HepG2 (cell line): ENCODE data around the gene KDM3B. TPM values are rescaled to one million over a fixed set of nuclear protein-coding genes. Genes with fewer than 3 reads are reported as not detected.

Experiments
- ATF7-NPFF ChIP-seq: sonication (generic); formaldehyde crosslinking; IDR thresholded peaks from 2 replicates; pipeline ENCODE4 v1.8.1; 2023; ENCODE audit warnings: mild to moderate bottlenecking, low read depth, missing genetic modification reagents, moderate library complexity
- CEBPB ChIP-seq: IDR thresholded peaks from 2 replicates; pipeline ENCODE4 v1.6.1; 2011; ENCODE audit warnings: low read depth, low read length, improper control_type of control experiment, borderline replicate concordance
- DZIP1 ChIP-seq: sonication (generic); formaldehyde crosslinking; IDR thresholded peaks from 2 replicates; pipeline ENCODE4 v1.5.0; 2020; ENCODE audit warnings: mild to moderate bottlenecking, missing genetic modification reagents
- FOXK2 ChIP-seq: fragments of 450-650 bp; IDR thresholded peaks from 2 replicates; pipeline ENCODE4 v1.6.1; 2016
- GRHL1 ChIP-seq: sonication (generic); formaldehyde crosslinking; conservative IDR thresholded peaks from 2 replicates; pipeline ENCODE4 v1.8.0; 2022; ENCODE audit warnings: missing genetic modification reagents
- HES4 ChIP-seq: sonication (generic); formaldehyde crosslinking; IDR thresholded peaks from 2 replicates; pipeline ENCODE4 v1.9.0; 2021; ENCODE audit warnings: mild to moderate bottlenecking, missing genetic modification reagents, borderline replicate concordance
- HNRNPH1 ChIP-seq: fragments of 200-400 bp; formaldehyde crosslinking; optimal IDR thresholded peaks from 2 replicates; pipeline ENCODE3; 2017; ENCODE audit warnings: mild to moderate bottlenecking, low read depth, low read length
- KLF11 ChIP-seq: IDR thresholded peaks from 2 replicates; pipeline ENCODE4 v1.6.1; 2016; ENCODE audit warnings: missing compliant biosample characterization
- MXD4 ChIP-seq: IDR thresholded peaks from 2 replicates; pipeline ENCODE4 v1.6.1; 2016; ENCODE audit warnings: mild to moderate bottlenecking, missing biosample characterization, missing genetic modification reagents
- NR2C2 ChIP-seq: sonication (generic); formaldehyde crosslinking; IDR thresholded peaks from 2 replicates; pipeline ENCODE4 v1.4.0; 2020; ENCODE audit warnings: missing genetic modification reagents, mild to moderate bottlenecking, moderate library complexity, borderline replicate concordance
- STAT5B ChIP-seq: sonication (generic); formaldehyde crosslinking; IDR thresholded peaks from 2 replicates; pipeline ENCODE4 v1.4.0; 2020; ENCODE audit warnings: missing genetic modification reagents
- SYNCRIP ChIP-seq: fragments of 200-400 bp; formaldehyde crosslinking; IDR thresholded peaks from 2 replicates; pipeline ENCODE4 v1.6.1; 2018; ENCODE audit warnings: mild to moderate bottlenecking, low read depth, low read length; ENCODE audit not compliant: insufficient read depth
- TOE1 ChIP-seq: sonication (generic); formaldehyde crosslinking; IDR thresholded peaks from 2 replicates; pipeline ENCODE4 v1.4.0; 2020; ENCODE audit warnings: mild to moderate bottlenecking, missing genetic modification reagents
- ZBTB43 ChIP-seq: sonication (generic); formaldehyde crosslinking; conservative IDR thresholded peaks from 2 replicates; pipeline ENCODE4 v1.4.0; 2020; ENCODE audit warnings: missing genetic modification reagents
- ZFP90 ChIP-seq: sonication (generic); formaldehyde crosslinking; IDR thresholded peaks from 2 replicates; pipeline ENCODE4 v1.8.0; 2022; ENCODE audit warnings: missing genetic modification reagents, mild to moderate bottlenecking, inconsistent platforms, borderline replicate concordance
- ZMAT3 ChIP-seq: sonication (generic); formaldehyde crosslinking; conservative IDR thresholded peaks from 2 replicates; pipeline ENCODE4 v1.7.0; 2021; ENCODE audit warnings: missing genetic modification reagents
- ZNF564 ChIP-seq: sonication (generic); formaldehyde crosslinking; IDR thresholded peaks from 2 replicates; pipeline ENCODE4 v1.8.1; 2023; ENCODE audit warnings: mild to moderate bottlenecking, missing genetic modification reagents
- ZNF761 ChIP-seq: sonication (generic); formaldehyde crosslinking; conservative IDR thresholded peaks from 2 replicates; pipeline ENCODE4 v1.4.0; 2020; ENCODE audit warnings: mild to moderate bottlenecking, missing genetic modification reagents
- ZNF792 ChIP-seq: IDR thresholded peaks from 2 replicates; pipeline ENCODE4 v1.6.1; 2016
- polyA plus RNA-seq, 8 experiments: library from polyadenylated mRNA; depleted of rRNA in 3 of 8; stranded (reverse) in 7 of 8; unstranded in 1 of 8; fragments of >200 nt; fragmentation: Illumina TruSeq in 4 of 8; extraction: Trizol in 4 of 8; gene quantifications; 2 replicates each; pipeline versions ENCODE4 v1.2.1 to v1.2.3, GENCODE V29; 2011 to 2016; ENCODE audit warnings: low read depth in 4 of 8, missing spikeins in 1 of 8, mixed read lengths in 1 of 8; ENCODE audit not compliant: insufficient read depth in 1 of 8
- total RNA-seq, 5 experiments: library from RNA; depleted of rRNA; stranded (reverse); fragments of >200 nt; fragmentation: Illumina TruSeq; extraction: Trizol; gene quantifications; 2 replicates each; pipeline ENCODE4 v1.2.3, GENCODE V29; 2016; ENCODE audit warnings: low read depth in 1 of 5
- TF ChIP-seq, protein P1 (sequence below): sonication (generic); formaldehyde crosslinking; IDR thresholded peaks from 2 replicates; pipeline ENCODE4 v1.4.0; 2020; ENCODE audit warnings: missing genetic modification reagents, borderline replicate concordance
- TF ChIP-seq, protein P2 (sequence below): sonication (generic); formaldehyde crosslinking; IDR thresholded peaks from 2 replicates; pipeline ENCODE4 v1.8.1; 2022; ENCODE audit warnings: mild to moderate bottlenecking, missing genetic modification reagents

KDM3B gene
- total and polyA plus RNA-seq, 2 of the 13 experiments (the other 11 are each of a cell fraction or from before 2014, with no cell fraction given): 19.7 to 34.3 TPM

GRCh38 chr5:138352071-138352721, at the start of gene KDM3B (continued):
- TF ChIP-seq KLF11 (CRISPR knock-in tag): no peak
- TF ChIP-seq ZMAT3: no peak
- no peak for TF ChIP-seq FOXK2
- no peak for TF ChIP-seq TOE1
- TF ChIP-seq ZNF761 (CRISPR knock-in tag): no peak
- TF ChIP-seq, protein P1, sequence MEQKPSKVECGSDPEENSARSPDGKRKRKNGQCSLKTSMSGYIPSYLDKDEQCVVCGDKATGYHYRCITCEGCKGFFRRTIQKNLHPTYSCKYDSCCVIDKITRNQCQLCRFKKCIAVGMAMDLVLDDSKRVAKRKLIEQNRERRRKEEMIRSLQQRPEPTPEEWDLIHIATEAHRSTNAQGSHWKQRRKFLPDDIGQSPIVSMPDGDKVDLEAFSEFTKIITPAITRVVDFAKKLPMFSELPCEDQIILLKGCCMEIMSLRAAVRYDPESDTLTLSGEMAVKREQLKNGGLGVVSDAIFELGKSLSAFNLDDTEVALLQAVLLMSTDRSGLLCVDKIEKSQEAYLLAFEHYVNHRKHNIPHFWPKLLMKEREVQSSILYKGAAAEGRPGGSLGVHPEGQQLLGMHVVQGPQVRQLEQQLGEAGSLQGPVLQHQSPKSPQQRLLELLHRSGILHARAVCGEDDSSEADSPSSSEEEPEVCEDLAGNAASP: peak; percentile 14; the same call in 1 of the 2 replicates
- TF ChIP-seq, protein P2, sequence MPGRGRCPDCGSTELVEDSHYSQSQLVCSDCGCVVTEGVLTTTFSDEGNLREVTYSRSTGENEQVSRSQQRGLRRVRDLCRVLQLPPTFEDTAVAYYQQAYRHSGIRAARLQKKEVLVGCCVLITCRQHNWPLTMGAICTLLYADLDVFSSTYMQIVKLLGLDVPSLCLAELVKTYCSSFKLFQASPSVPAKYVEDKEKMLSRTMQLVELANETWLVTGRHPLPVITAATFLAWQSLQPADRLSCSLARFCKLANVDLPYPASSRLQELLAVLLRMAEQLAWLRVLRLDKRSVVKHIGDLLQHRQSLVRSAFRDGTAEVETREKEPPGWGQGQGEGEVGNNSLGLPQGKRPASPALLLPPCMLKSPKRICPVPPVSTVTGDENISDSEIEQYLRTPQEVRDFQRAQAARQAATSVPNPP (CRISPR knock-in tag): no peak
- peak; percentile 42; the same call in 1 of the 2 replicates for TF ChIP-seq HES4 (CRISPR knock-in tag)
- TF ChIP-seq ZNF564: no peak
- 0 out of 2 replicates have a peak, but pooled peaks have one; percentile 36 for TF ChIP-seq MXD4 (CRISPR knock-in tag)
- 0 out of 2 replicates have a peak, but pooled peaks have one; percentile 12 for TF ChIP-seq NR2C2
- TF ChIP-seq ZBTB43 (CRISPR knock-in tag): no peak
- 0 out of 2 replicates have a peak, but pooled peaks have one; percentile 26 for TF ChIP-seq ZFP90 (CRISPR knock-in tag)
- TF ChIP-seq SYNCRIP: no peak
- peak; percentile 56; the same call in 1 of the 2 replicates for TF ChIP-seq ATF7-NPFF (CRISPR knock-in tag)
- TF ChIP-seq ZNF792 (CRISPR knock-in tag): 0 out of 2 replicates have a peak, but pooled peaks have one; percentile 19
- no peak for TF ChIP-seq GRHL1 (CRISPR knock-in tag)
- no peak for TF ChIP-seq HNRNPH1
- TF ChIP-seq DZIP1 (CRISPR knock-in tag): no peak
- no peak for TF ChIP-seq STAT5B (CRISPR knock-in tag)
- TF ChIP-seq CEBPB: no peak
